Measurements from ENCODE around the gene POLRMT.
A peak's percentile ranks its signal among the peaks of the same experiment; 100 is the strongest.
"Not testable (repeated sequence)": the region's sequence is repeated elsewhere in the genome, so short reads cannot be mapped to it uniquely, and the experiment has no call there.

Gene POLRMT

DNA sequence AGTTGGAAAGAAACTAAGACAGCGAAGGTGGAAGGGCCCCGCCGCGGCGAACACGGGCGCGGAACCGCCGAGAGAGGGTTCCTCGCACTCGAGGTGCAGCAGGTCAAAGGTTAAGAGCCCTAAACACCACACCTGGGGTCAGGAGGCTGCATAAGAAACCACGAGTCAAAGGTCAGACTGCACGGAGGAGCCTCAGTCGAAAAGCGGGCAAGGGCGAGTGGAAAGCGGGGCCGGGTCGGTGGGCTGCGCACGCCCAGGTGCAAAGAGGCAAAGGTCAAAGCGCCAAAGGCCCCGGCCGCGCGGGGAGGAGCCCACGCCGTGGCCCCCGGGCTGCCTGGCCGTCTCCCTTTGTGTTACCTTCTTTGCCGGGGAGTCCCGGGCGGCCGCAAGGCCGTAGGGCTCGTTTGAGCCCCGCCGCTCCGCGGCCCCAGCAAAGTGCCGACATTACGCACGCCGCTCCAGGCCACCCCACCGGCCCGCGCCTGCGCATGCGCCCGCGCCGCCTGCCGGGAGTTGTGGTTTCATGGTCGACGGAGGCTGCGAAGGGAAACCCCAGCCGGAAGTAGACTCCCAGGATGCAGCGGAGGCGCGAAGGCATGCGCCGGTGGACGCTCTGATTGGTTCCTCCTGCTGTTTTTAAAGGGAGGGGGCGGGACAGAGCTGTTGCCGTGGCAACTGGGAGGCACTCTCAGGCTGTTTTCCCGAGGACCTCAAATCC lies at the start of gene POLRMT:
TSS of gene POLRMT (minus strand) at position 470 of the 718 bp plus-strand sequence. CDS start at position 445, 25 bp downstream.
- DNase-seq: peak; percentile 95 to 96

DNA sequence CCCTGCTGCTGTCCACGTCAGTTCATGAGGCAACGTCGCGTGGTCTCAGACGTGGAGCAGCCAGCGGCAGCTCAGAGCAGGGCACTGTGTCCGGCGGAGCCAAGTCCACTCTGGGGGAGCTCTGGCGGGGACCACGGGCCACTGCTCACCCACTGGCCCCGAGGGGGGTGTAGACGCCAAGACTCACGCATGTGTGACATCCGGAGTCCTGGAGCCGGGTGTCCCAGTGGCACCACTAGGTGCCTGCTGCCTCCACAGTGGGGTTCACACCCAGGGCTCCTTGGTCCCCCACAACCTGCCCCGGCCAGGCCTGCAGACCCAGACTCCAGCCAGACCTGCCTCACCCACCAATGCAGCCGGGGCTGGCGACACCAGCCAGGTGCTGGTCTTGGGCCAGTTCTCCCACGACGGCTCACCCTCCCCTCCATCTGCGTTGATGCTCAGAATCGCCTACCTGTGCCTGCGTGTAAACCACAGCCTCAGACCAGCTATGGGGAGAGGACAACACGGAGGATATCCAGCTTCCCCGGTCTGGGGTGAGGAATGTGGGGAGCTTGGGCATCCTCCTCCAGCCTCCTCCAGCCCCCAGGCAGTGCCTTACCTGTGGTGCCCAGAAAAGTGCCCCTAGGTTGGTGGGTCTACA lies 49.5 kb upstream of the POLRMT start:
- no peak for DNase-seq

- DNase-seq: peak in 1 of 2 experiments; percentile 87
These were observed 48.0 kb upstream of the POLRMT start for GRCh38 chr19:681029-682019.

GRCh38 chr19:680287-681028 lies 47.1 kb upstream of the POLRMT start:
- DNase-seq: peak; percentile 93 to 94

GRCh38 chr19:679418-680286 lies 46.3 kb upstream of the POLRMT start:
- DNase-seq: peak in 1 of 2 experiments; percentile 30

- no peak for DNase-seq
These were observed 45.6 kb upstream of the POLRMT start for GRCh38 chr19:678791-679388.

- peak; percentile 22 to 57 for DNase-seq
These were observed 44.5 kb upstream of the POLRMT start for GRCh38 chr19:677601-678436.

- no peak for DNase-seq
These were observed 43.9 kb upstream of the POLRMT start for GRCh38 chr19:677201-677600.

GRCh38 chr19:676339-677105 lies 43.2 kb upstream of the POLRMT start, which contains the start of gene FSTL3:
Gene FSTL3 (plus strand): TSS chr19:676392. CDS start chr19:676424, 32 bp downstream.
- DNase-seq: no peak

DNA sequence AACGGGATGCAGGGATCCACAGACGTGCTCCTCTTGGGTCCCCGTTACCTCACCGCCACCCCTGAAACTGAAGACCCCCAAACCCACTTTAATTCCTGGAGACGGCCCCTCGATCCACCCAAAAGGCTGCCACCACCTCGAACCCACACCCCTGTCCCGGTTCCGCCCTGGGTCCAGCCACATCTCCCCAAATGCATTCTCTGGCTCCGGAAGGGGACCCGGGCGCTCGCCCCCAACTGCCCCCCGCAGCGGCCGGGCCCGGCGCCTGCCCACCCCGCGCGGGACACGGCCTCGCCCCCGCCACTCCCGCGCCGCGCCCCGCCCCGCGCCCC lies 42.6 kb upstream of the POLRMT start:
- no peak for DNase-seq

DNA sequence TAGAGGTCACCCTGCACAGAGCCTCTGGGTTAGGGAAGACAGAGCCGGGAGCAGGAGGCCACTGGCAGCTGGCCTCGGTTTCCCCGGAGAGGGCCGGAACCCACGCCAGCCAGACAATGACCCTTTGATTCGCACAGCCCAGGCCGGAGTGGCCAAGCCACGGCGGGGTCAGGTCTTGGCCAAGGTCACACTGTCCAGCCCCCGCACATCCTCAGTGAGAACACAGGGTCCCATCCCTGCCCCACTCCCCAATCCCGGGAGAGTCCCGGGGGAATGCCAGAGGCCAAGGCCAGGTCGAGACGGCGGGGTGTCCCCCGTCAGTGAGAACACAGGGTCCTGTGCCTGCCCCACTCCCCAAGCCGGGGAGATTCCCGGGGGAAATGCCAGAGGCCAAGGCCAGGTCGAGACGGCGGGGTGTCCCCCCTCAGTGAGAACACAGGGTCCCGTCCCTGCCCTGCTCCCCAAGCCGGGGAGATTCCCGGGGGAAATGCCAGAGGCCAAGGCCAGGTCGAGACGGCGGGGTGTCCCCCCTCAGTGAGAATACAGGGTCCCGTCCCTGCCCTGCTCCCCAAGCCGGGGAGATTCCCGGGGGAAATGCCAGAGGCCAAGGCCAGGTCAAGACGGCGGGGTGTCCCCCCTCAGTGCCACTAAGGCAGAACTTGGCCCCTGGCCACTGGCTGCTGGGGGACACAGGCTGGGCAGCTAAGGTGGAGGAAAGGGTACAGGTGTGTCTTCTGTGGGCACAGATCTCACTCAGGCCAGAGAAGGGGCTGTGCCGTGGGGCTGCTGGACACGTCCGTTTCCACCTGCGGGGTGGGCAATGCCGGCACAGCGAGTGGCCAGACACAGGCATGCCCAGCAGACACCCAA lies 41.2 kb upstream of the POLRMT start:
- no peak for DNase-seq

GRCh38 chr19:670609-671075 lies 37.3 kb upstream of the POLRMT start:
- no peak for DNase-seq

DNA sequence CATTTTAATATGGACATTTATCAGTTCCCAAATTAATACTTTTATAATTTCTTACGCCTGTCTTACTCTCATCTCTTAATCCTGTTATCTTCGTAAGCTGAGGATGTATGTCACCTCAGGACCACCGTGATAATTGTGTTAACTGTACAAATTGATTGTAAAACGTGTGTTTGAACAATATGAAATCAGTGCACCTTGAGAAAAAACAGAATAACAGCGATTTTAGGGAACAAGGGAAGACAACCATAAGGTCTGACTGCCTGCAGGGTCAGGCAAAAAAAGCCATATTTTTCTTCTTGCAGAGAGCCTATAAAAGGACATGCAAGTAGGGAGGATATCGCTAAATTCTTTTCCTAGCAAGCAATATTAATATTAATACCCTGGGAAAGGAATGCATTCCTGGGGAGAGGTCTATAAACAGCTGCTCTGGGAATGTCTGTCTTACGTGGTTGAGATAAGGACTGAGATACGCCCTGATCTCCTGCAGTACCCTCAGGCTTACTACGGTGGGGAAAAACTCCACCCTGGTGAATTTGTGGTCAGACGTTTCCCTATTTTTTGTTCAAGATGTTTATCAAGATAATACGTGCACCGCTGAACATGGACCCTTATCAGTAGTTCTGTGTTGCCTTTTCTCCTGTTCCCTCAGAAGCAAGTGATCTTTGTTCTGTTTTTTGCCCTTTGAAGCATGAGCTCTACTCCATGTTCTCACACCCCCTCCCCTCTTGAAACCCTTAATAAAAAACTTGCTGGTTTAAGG lies 35.5 kb upstream of the POLRMT start:
- not testable (repeated sequence) for DNase-seq

GRCh38 chr19:666985-667573 lies 33.7 kb upstream of the POLRMT start:
- DNase-seq: not testable (repeated sequence)

GRCh38 chr19:664913-665443 lies 31.6 kb upstream of the POLRMT start:
- peak; percentile 79 to 80 for DNase-seq

DNA sequence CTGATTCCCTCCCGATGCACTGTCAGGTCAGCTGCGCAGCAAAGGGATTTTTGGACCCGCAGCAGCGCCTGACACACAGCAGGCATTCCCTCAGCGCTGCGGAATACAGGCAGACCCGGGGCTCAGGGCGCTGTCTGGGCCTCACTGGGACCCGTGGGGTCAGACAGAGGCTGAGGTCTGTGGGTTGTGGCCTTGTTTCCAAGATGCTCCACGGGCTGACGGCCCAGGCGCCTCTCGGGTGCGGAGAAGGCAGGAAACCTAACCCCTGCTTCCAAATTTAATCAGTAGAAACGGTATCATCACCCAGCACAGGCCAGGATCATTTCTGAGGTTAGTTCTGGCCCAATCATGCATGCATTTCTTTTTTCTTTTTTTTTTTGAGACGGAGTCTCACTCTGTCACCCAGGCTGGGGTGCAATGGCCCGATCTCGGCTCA lies 30.4 kb upstream of the POLRMT start:
- no peak for DNase-seq
